Keratinocyte (primary cell): Measurements from ENCODE around the gene ACBD4. TPM values are rescaled to one million over a fixed set of nuclear protein-coding genes. Genes with fewer than 3 reads are reported as not detected.

ENCODE experiments used
- DNase-seq: peaks from one replicate; pipeline ENCODE4 v3.0.0-alpha.2; 2011; ENCODE audit warnings: low read depth, missing footprints, low spot score
- FAIRE-seq: peaks from 2 replicates; lab custom pipeline; 2011; peaks lifted over from hg19 to GRCh38; lab: Jason Lieb, UNC
- H2AFZ ChIP-seq: 2 replicates; pipeline ENCODE4 v1.6.0; 2012; ENCODE audit warnings: low read length, control low read depth, inconsistent platforms; ENCODE audit not compliant: control insufficient read depth
- H3K27ac ChIP-seq: 2 replicates; pipeline ENCODE4 v1.5.1; 2011; ENCODE audit warnings: low read length; ENCODE audit not compliant: control insufficient read depth, insufficient read depth
- H3K27me3 ChIP-seq: 3 replicates; pipeline ENCODE4 v1.6.0; 2011; ENCODE audit warnings: low read length; ENCODE audit not compliant: control insufficient read depth, insufficient read depth; ENCODE audit errors: extremely low read depth
- H3K36me3 ChIP-seq, 2 experiments: 2 replicates in 1 of 2; 3 replicates in 1 of 2; pipeline ENCODE4 v1.5.1; 2011; ENCODE audit warnings: low read length in 2 of 2, mild to moderate bottlenecking in 1 of 2; ENCODE audit not compliant: control insufficient read depth in 2 of 2, insufficient read depth in 2 of 2; ENCODE audit errors: extremely low read depth in 1 of 2
- H3K4me1 ChIP-seq: 3 replicates; pipeline ENCODE4 v1.5.1; 2011; ENCODE audit warnings: low read length; ENCODE audit not compliant: control insufficient read depth, insufficient read depth; ENCODE audit errors: extremely low read depth
- H3K4me2 ChIP-seq: 3 replicates; pipeline ENCODE4 v1.6.0; 2011; ENCODE audit warnings: low read depth, low read length; ENCODE audit not compliant: control insufficient read depth, insufficient read depth; ENCODE audit errors: extremely low read depth
- H3K4me3 ChIP-seq, 3 experiments: fragments of 200-600 bp in 1 of 3; sonication (generic) in 1 of 3; 2 replicates in 2 of 3; 3 replicates in 1 of 3; pipeline ENCODE4 v1.5.1; 2011 to 2016; ENCODE audit warnings: low read length in 3 of 3, mild to moderate bottlenecking in 3 of 3, control low read depth in 2 of 3, inconsistent platforms in 1 of 3, low read depth in 1 of 3, mixed read lengths in 1 of 3, mixed run types in 1 of 3, moderate library complexity in 1 of 3; ENCODE audit not compliant: control insufficient read depth in 2 of 3, insufficient read depth in 2 of 3; ENCODE audit errors: extremely low read depth in 1 of 3
- H3K79me2 ChIP-seq: 2 replicates; pipeline ENCODE4 v1.6.0; 2012; ENCODE audit warnings: low read length; ENCODE audit not compliant: control insufficient read depth, insufficient read depth
- H3K9ac ChIP-seq: 3 replicates; pipeline ENCODE4 v1.6.0; 2011; ENCODE audit warnings: low read length; ENCODE audit not compliant: control insufficient read depth, insufficient read depth; ENCODE audit errors: extremely low read depth
- H3K9me1 ChIP-seq: 3 replicates; pipeline ENCODE4 v1.6.0; 2011; ENCODE audit warnings: low read length; ENCODE audit not compliant: control insufficient read depth, insufficient read depth; ENCODE audit errors: extremely low read depth
- H3K9me3 ChIP-seq: 2 replicates; pipeline ENCODE4 v1.5.1; 2012; ENCODE audit warnings: low read depth, low read length; ENCODE audit not compliant: control insufficient read depth
- H4K20me1 ChIP-seq: 3 replicates; pipeline ENCODE4 v1.6.0; 2011; ENCODE audit warnings: low read length; ENCODE audit not compliant: control insufficient read depth, insufficient read depth; ENCODE audit errors: extremely low read depth
- CTCF ChIP-seq, 3 experiments: IDR thresholded peaks in 1 of 3; conservative IDR thresholded peaks in 1 of 3; optimal IDR thresholded peaks in 1 of 3; 2 replicates in 2 of 3; 3 replicates in 1 of 3; pipeline versions ENCODE3 to v1.5.1; 2011; ENCODE audit warnings: low read length in 3 of 3, mild to moderate bottlenecking in 3 of 3, moderate library complexity in 2 of 3, control low read depth in 1 of 3, inconsistent platforms in 1 of 3; ENCODE audit not compliant: insufficient read depth in 2 of 3; ENCODE audit errors: extremely low read depth in 1 of 3
- EZH2 ChIP-seq: IDR thresholded peaks from one replicate; pipeline ENCODE4 v1.6.1; 2012; ENCODE audit warnings: inconsistent platforms, mild to moderate bottlenecking, low read length, moderate library complexity
- dilution Hi-C: fragments of 300-500 bp; cut with MboI; formaldehyde crosslinking; loops from one replicate; pipeline ENCODE4 v1.7.0; 2020; ENCODE audit warnings: low sequenced_read_pairs; ENCODE audit not compliant: extremely low pct_ligation_motif_present
- polyA plus RNA-seq, 5 experiments: library from polyadenylated mRNA; depleted of rRNA in 3 of 5; stranded (reverse) in 3 of 5; stranded (forward) in 1 of 5; unstranded in 1 of 5; fragments of >200 nt; gene quantifications; 1 replicate in 1 of 5; 2 replicates in 3 of 5; 3 replicates in 1 of 5; pipeline versions ENCODE4 v1.2.1 to v1.2.3, GENCODE V29; 2011 to 2012; ENCODE audit warnings: missing spikeins in 2 of 5, low read depth in 1 of 5, low replicate concordance in 1 of 5

ACBD4 gene
- polyA plus RNA-seq, 1 donor (not counting 4 experiments of a cell fraction or from before 2014, with no cell fraction given), result 2.6 TPM

- Histone ChIP-seq H2AFZ (no peak overlapping the region), H4K20me1 (no peaks in the 10 kb centered on the region), H3K4me1 (no peaks in the 10 kb centered on the region), H3K36me3 (peaks cover 15 to 32% of the 10 kb centered on the region in 2 experiments), H3K27ac (no peak overlapping the region), H3K79me2 (no peaks in the 10 kb centered on the region), H3K27me3 (no peaks in the 10 kb centered on the region), H3K4me2 (no peak overlapping the region), H3K4me3 (no peak overlapping the region), H3K9me1 (no peaks in the 10 kb centered on the region), H3K9ac (no peak overlapping the region), H3K9me3 (no peaks in the 10 kb centered on the region)
- DNase-seq (no peak), FAIRE-seq (no peak)
- dilution Hi-C loops, result no loop called here
- TF ChIP-seq CTCF (optimal IDR thresholded peaks at IDR 0.05 in 1 of 3, IDR thresholded peaks at IDR 0.05 in 1 of 3, conservative IDR thresholded peaks at IDR 0.05 in 1 of 3; ENCODE audit: extremely low read depth in 1 of 3, insufficient read depth in 2 of 3, low read length in 3 of 3) (no peak), EZH2 (no peak)
These were observed 19.6 kb upstream of the ACBD4 start for GRCh38 chr17:45115871-45116270.

GRCh38 chr17:45116434-45117016, 19.0 kb upstream of the ACBD4 start:
- Histone ChIP-seq H3K9me1 (no peaks in the 10 kb centered on the region), H3K79me2 (peaks cover 3% of the 10 kb centered on the region), H3K27me3 (no peaks in the 10 kb centered on the region), H4K20me1 (no peaks in the 10 kb centered on the region), H2AFZ (no peak overlapping the region), H3K9ac (no peak overlapping the region), H3K9me3 (no peaks in the 10 kb centered on the region), H3K4me2 (no peak overlapping the region), H3K36me3 (peaks cover 15 to 32% of the 10 kb centered on the region in 2 experiments), H3K27ac (no peak overlapping the region), H3K4me3 (no peak overlapping the region), H3K4me1 (no peaks in the 10 kb centered on the region)
- dilution Hi-C loops, result no loop called here
- DNase-seq (no peak), FAIRE-seq (no peak)
- TF ChIP-seq CTCF (optimal IDR thresholded peaks at IDR 0.05 in 1 of 3, IDR thresholded peaks at IDR 0.05 in 1 of 3, conservative IDR thresholded peaks at IDR 0.05 in 1 of 3; ENCODE audit: extremely low read depth in 1 of 3, insufficient read depth in 2 of 3, low read length in 3 of 3) (no peak), EZH2 (no peak)
